ENCODE measurements around the gene AP3S2.

DNA sequence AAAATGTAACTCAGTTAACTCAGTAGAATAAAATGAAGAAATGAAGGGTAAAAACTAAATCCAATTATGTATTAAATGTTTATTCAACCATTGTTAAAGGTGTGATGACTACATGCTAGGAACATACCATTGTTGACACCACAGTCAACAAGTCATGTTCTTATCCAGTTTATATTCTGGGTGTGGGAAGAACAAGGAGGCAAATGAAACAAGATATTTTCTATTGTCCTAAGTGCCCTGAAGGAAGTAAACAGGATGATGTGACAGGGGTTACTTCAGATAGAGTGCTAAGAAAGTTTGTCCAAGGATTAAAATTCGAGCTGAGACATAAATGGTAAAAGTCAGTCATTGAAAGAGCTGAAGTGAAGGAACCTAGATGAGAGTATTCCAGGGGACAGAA lies 13.1 kb downstream of the AP3S2 start:
- TF ChIP-seq, protein P1, sequence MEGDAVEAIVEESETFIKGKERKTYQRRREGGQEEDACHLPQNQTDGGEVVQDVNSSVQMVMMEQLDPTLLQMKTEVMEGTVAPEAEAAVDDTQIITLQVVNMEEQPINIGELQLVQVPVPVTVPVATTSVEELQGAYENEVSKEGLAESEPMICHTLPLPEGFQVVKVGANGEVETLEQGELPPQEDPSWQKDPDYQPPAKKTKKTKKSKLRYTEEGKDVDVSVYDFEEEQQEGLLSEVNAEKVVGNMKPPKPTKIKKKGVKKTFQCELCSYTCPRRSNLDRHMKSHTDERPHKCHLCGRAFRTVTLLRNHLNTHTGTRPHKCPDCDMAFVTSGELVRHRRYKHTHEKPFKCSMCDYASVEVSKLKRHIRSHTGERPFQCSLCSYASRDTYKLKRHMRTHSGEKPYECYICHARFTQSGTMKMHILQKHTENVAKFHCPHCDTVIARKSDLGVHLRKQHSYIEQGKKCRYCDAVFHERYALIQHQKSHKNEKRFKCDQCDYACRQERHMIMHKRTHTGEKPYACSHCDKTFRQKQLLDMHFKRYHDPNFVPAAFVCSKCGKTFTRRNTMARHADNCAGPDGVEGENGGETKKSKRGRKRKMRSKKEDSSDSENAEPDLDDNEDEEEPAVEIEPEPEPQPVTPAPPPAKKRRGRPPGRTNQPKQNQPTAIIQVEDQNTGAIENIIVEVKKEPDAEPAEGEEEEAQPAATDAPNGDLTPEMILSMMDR (conservative IDR thresholded peaks at IDR 0.05; ENCODE audit: low read length) = no peak
- TF ChIP-seq EZH2phosphoT487 (IDR thresholded peaks at IDR 0.05; ENCODE audit: borderline replicate concordance) = no peak

Measured in Loucy (cell line).